ENCODE measurements around the gene TESPA1. TPM values are rescaled to one million over a fixed set of nuclear protein-coding genes. Genes with fewer than 3 reads are reported as not detected.

The TESPA1 gene
- total RNA-seq, 1 experiment from 2014 or later = 0.39 TPM

DNA sequence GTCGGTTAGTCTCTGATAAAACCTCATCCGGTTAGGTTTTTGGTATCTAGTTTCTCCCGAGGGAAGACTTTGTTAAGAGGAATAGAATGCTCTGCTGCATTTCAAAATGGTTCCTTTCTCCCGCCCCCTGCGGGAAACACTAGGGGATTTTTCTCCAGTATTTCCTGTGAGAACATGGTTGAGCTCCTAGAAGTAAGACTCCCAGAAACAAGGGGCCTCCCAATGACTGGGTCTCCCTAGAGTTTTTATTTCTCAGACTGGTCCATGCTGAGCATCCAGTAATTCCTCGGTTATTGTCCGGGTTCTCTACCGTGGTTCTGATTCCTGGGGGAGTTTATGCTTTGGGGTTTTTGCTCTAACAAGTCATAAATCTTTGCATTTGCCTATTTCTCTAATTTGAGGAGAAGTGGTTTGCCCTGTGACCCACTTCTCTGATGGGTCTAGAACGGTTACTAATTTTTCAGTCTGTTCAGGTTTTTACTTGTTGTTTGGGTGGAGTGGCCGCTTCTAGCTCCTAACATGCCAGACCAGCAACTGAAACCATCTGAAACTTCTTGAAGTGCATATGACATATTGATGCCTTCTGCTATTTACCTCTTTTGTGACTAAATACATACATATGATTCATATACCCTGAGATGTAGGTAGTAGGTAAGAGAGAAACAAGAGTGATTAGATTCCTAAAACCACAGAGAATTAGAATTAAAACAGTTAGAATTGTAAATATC lies 25.1 kb downstream of the TESPA1 start:
- peaks cover 4% of the 10 kb centered on the region; the same call in 1 of the 2 replicates for H3K27me3 Mint-ChIP-seq (ENCODE audit: low read depth)
- H3K9me3 Mint-ChIP-seq = no peaks in the 10 kb centered on the region
- CTCF ChIA-PET = interaction anchor here (0.9 to 3.4 kb wide), 9 partner anchors 34 to 357 kb away, joined by 3 to 28 read pairs (median 6); partner anchors contain the start of gene MUCL1
- H3K4me1 Mint-ChIP-seq = peaks cover 24% of the 10 kb centered on the region
- H3K27ac Mint-ChIP-seq = no peak overlapping the region
- no peaks in the 10 kb centered on the region for H3K36me3 Mint-ChIP-seq
- TF ChIP-seq, protein P1, sequence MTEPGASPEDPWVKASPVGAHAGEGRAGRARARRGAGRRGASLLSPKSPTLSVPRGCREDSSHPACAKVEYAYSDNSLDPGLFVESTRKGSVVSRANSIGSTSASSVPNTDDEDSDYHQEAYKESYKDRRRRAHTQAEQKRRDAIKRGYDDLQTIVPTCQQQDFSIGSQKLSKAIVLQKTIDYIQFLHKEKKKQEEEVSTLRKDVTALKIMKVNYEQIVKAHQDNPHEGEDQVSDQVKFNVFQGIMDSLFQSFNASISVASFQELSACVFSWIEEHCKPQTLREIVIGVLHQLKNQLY (CRISPR knock-in tag; IDR thresholded peaks at IDR 0.05) = no peak
- TF ChIP-seq HMGA2 (CRISPR knock-in tag; IDR thresholded peaks at IDR 0.05) (no peak), E2F5 (CRISPR knock-in tag; IDR thresholded peaks at IDR 0.05) (no peak), NR1H2 (CRISPR knock-in tag; IDR thresholded peaks at IDR 0.05) (no peak), ARID4B (CRISPR knock-in tag; IDR thresholded peaks at IDR 0.05; ENCODE audit: borderline replicate concordance) (no peak), NR3C1 (CRISPR knock-in tag; conservative IDR thresholded peaks at IDR 0.05; ENCODE audit: low read depth) (no peak), E2F1 (CRISPR knock-in tag; IDR thresholded peaks at IDR 0.05) (no peak), ZNF281 (CRISPR knock-in tag; IDR thresholded peaks at IDR 0.05) (no peak), STAT6 (CRISPR knock-in tag; conservative IDR thresholded peaks at IDR 0.05; ENCODE audit: low read depth) (no peak), TEAD4 (CRISPR knock-in tag; IDR thresholded peaks at IDR 0.05) (no peak), NFYB (CRISPR knock-in tag; conservative IDR thresholded peaks at IDR 0.05; ENCODE audit: low read depth) (no peak)
- DNase-seq (ENCODE audit: low spot score) = no peak
- ATAC-seq = no peak; the same call in 1 of the 2 replicates
- H3K4me3 Mint-ChIP-seq = no peak overlapping the region
- POLR2A ChIA-PET = no interaction called here
